HUES64 (cell line): Measurements from ENCODE around the gene LMBR1L.
A peak's percentile ranks its signal among the peaks of the same experiment; 100 is the strongest.
"Not testable (repeated sequence)": the region's sequence is repeated elsewhere in the genome, so short reads cannot be mapped to it uniquely, and the experiment has no call there.

Experiments used
- H3K27ac ChIP-seq: 2 replicates; pipeline ENCODE4 v1.7.0; 2013; ENCODE audit warnings: low read depth, low read length, inconsistent platforms
- H3K27me3 ChIP-seq: 2 replicates; pipeline ENCODE4 v1.6.1; 2013; ENCODE audit warnings: mild to moderate bottlenecking, low read length; ENCODE audit not compliant: insufficient read depth
- H3K36me3 ChIP-seq: 2 replicates; pipeline ENCODE4 v1.6.1; 2013; ENCODE audit warnings: mild to moderate bottlenecking, low read length; ENCODE audit not compliant: insufficient read depth
- H3K4me1 ChIP-seq: 2 replicates; pipeline ENCODE4 v1.6.1; 2013; ENCODE audit warnings: mild to moderate bottlenecking, low read length, moderate library complexity; ENCODE audit not compliant: insufficient read depth
- H3K4me3 ChIP-seq: 2 replicates; pipeline ENCODE4 v1.5.1; 2013; ENCODE audit warnings: mild to moderate bottlenecking, low read length, moderate library complexity
- H3K9ac ChIP-seq: 2 replicates; pipeline ENCODE4 v1.6.1; 2013; ENCODE audit warnings: mild to moderate bottlenecking, low read depth, low read length
- H3K9me3 ChIP-seq: 2 replicates; pipeline ENCODE4 v1.6.1; 2013; ENCODE audit warnings: low read depth, low read length; ENCODE audit not compliant: insufficient read depth
- WGBS: fragments of 150-250, 120-280 bp; methylation state at CpG from one replicate; pipeline ENCODE4 v1.1.7; 2013; ENCODE audit warnings: missing lambda C conversion rate; 5-methylcytosine and 5-hydroxymethylcytosine counted together

Gene LMBR1L

DNA sequence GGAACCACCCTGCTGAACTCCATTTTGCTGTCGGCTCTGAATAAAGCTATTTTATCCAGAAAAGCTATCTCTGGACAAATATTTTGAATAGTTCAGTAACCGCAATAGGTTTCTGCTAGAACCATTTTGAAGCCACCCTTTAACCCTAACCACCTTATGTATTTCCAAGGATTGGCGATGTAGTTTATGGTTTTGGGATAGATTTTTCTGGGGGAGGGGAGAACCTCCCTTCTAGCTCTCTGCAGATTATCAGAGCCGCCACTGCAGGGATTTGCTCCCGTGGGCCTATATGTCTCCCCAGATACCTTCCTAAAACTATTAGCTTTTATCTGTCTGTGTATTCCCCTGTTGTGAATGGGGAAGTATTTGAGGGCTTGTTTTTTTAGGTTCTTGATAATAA lies 22.4 kb upstream of the LMBR1L start:
- no peaks in the 10 kb centered on the region for H3K9me3 ChIP-seq
- H3K27ac ChIP-seq, result no peak overlapping the region
- no peak overlapping the region for H3K4me3 ChIP-seq
- H3K4me1 ChIP-seq, result peaks cover 16% of the 10 kb centered on the region
- H3K9ac ChIP-seq, result no peak overlapping the region
- H3K27me3 ChIP-seq, result no peaks in the 10 kb centered on the region
- peaks cover 19% of the 10 kb centered on the region for H3K36me3 ChIP-seq
- 88% methylated on average over 2 of the region's 5 CpGs for WGBS

DNA sequence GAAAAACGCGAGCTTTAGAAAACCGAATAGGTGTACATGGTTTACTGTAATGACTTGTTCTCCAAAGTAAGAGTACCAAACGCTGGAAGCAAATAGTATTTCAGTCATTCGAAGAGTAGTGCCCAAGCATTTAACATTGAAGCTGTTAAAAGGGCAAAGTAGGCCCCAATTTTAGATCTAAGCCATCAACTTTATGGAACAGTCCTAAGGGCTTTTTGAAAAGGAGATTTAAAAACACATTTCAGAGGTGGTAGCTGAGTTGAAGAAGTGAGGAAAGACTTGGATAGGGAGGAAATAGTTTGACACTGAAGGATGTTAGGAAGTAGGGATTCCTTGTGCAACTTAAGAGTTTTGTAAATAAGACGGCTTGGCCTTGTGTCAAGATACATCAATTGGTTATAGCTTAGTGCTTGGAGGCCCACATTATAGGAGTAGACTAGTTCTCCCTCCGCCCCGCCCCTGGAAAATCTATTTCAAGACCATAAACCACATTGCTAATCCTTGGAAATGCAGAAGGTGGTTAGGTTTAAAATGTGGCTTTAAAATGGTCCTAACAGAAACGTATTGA lies 21.3 kb upstream of the LMBR1L start:
- Histone ChIP-seq H3K9me3 (no peaks in the 10 kb centered on the region), H3K36me3 (peaks cover 29% of the 10 kb centered on the region), H3K27me3 (no peaks in the 10 kb centered on the region), H3K9ac (peak overlapping the region; percentile 65), H3K4me3 (peak overlapping the region; percentile 70), H3K27ac (no peak overlapping the region), H3K4me1 (peaks cover 16% of the 10 kb centered on the region)
- 40% methylated on average over 8 of the region's 9 CpGs for WGBS

DNA sequence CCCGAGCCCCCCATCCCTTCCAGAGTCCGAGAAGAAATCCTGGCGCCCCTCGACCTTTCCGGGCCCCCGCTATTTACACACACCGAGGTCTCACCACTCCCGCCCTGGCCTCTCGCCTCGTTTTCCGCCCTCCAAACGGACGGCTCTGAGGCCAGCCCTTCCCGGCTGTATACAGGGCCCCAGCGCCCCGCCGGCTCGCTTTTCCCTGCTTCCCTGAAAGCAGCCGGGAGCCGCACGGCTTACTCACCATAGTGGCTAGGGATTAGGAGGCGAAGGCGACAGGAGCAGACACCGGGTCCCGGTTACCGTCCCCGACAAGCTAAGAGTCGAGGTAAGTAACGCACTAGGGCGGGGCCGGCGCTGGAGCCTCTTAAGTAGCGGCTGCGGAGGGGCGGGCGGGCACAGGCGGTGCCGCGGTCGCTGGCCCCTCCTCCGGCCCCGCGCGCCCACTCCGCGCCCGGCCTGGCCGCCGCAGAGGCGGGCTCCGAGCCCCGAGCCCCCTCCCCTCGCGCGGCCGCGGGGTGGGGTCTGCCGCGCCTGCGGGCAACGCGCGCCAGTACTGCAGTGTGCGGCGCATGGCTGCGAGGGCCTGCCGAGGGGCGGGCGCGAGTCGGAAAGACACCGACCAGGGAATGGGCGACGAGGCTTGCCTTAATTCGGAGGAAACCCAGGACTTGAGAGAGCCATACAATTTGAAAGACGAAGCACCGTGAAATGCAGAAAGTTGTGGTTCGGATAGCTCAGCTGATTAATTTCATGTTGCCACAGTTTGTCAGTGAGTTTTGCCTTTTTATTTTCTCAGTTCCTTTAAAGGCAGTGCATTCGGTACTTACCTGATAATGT lies 20.6 kb upstream of the LMBR1L start, which contains the start of gene TUBA1B:
Gene TUBA1B (minus strand): TSS at position 345 of the 843 bp plus-strand sequence. CDS start 95 bp downstream, at position 250.
- Histone ChIP-seq H3K4me3 (peak within 1 kb of the TSS; percentile 70), H3K27me3 (no peaks in the 10 kb centered on the region), H3K36me3 (peaks cover 33% of the 10 kb centered on the region), H3K4me1 (peaks cover 16% of the 10 kb centered on the region), H3K27ac (peak within 1 kb of the TSS; percentile 99), H3K9me3 (no peaks in the 10 kb centered on the region), H3K9ac (peak within 1 kb of the TSS; percentile 98)
- under 1% methylated on average over 79 of the region's 79 CpGs for WGBS

DNA sequence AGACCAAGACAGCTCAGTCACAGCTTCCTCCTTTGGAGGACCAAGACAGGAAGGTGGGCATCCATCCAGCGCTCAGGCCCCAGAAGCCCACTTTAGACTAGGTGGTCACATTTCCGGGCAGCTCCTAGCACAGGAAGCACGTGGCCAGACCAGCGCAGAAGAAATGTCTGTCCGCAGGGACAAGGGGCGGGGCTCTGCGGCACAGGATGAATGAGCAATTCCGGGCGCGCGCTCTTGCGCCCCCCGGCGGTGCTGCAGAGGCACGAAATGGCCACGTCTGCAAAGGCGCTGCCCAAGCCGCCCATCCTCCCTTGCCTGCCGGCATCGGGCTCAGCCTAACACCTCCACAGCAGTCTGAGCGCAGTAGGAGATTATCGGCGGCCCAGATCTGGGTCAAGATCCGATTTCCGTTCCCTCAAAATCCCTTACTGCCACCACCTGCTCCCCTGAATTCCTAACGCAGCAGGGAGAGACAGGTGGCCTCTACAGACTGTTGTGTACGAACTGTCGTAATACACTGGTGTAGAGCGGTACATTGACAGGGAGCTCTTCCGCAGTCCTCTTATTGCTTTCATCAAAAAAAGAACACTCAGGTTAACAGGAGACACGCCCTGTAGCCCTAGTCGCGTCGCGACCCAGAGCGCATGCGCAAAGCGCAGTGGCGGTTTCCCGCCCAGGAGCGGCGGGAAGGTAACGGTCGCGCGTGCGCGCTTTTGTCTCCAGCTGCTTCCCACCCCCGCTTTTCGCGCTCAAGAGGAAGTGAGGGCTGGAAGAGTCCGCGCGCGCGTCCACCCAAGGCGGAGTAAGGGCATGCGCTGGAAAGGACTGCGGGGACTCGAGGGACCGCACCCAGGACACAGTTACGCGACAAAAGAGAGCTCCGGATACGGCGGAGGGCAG lies 19.8 kb upstream of the LMBR1L start:
- peak overlapping the region; percentile 70 for H3K4me3 ChIP-seq
- no peaks in the 10 kb centered on the region for H3K9me3 ChIP-seq
- no peaks in the 10 kb centered on the region for H3K27me3 ChIP-seq
- peaks cover 33% of the 10 kb centered on the region for H3K36me3 ChIP-seq
- H3K9ac ChIP-seq, result peak overlapping the region; percentile 98
- H3K4me1 ChIP-seq, result peaks cover 16% of the 10 kb centered on the region
- under 1% methylated on average over 66 of the region's 66 CpGs for WGBS
- H3K27ac ChIP-seq, result peak overlapping the region; percentile 99

DNA sequence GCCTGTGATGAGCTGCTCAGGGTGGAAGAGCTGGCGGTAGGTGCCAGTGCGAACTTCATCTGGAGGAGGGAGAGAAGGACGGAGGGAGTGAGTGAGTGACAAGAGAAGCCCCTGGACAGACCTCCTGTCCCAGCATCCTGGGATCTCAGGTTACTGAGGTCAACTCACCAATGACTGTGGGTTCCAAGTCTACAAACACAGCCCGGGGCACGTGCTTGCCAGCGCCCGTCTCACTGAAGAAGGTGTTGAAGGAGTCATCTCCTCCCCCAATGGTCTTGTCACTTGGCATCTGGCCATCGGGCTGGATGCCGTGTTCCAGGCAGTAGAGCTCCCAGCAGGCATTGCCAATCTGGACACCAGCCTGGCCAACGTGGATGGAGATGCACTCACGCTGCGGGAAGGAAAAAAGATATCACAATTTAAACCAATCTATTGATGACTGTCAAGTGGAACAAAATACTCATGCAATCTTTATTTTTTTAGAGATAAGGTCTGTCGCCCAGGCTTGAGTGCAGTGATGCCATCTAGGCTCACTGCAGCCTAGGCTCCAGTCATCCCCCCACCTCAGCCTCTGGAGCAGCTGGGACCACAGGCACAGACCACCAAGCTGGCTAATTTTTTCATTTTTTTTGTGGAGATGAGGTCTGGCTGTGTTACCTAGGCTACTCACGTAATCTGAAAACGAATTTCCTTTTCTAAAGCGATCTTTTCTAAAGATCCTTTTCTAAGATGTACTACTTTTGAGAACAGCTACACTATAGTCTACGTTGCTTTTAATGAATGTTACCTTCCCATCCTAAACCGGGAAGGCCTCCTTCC lies 18.9 kb upstream of the LMBR1L start:
- H3K4me1 ChIP-seq, result peaks cover 16% of the 10 kb centered on the region
- peak overlapping the region; percentile 98 for H3K9ac ChIP-seq

DNA sequence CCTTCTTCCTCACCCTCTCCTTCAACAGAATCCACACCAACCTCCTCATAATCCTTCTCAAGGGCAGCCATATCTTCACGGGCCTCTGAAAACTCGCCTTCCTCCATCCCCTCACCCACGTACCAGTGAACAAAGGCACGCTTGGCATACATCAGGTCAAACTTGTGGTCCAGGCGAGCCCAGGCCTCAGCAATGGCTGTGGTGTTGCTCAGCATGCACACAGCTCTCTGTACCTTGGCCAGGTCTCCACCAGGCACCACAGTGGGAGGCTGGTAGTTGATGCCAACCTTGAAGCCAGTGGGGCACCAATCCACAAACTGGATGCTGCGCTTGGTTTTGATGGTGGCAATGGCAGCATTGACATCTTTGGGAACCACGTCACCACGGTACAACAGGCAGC lies 17.3 kb upstream of the LMBR1L start:
- not testable (repeated sequence) for H3K9ac ChIP-seq, H3K27me3 ChIP-seq, H3K4me3 ChIP-seq, H3K9me3 ChIP-seq, H3K27ac ChIP-seq
- WGBS, result 89% methylated on average over 1 of the region's 8 CpGs
- peaks cover 16% of the 10 kb centered on the region for H3K4me1 ChIP-seq
- H3K36me3 ChIP-seq, result peaks cover 33% of the 10 kb centered on the region

More for the DNA sequence above, 18.9 kb upstream of the LMBR1L start:
- 81% methylated on average over 17 of the region's 18 CpGs for WGBS
- Histone ChIP-seq H3K36me3 (peaks cover 33% of the 10 kb centered on the region), H3K27ac (peak overlapping the region; percentile 99), H3K4me3 (peak overlapping the region; percentile 70), H3K9me3 (no peaks in the 10 kb centered on the region), H3K27me3 (no peaks in the 10 kb centered on the region)

DNA sequence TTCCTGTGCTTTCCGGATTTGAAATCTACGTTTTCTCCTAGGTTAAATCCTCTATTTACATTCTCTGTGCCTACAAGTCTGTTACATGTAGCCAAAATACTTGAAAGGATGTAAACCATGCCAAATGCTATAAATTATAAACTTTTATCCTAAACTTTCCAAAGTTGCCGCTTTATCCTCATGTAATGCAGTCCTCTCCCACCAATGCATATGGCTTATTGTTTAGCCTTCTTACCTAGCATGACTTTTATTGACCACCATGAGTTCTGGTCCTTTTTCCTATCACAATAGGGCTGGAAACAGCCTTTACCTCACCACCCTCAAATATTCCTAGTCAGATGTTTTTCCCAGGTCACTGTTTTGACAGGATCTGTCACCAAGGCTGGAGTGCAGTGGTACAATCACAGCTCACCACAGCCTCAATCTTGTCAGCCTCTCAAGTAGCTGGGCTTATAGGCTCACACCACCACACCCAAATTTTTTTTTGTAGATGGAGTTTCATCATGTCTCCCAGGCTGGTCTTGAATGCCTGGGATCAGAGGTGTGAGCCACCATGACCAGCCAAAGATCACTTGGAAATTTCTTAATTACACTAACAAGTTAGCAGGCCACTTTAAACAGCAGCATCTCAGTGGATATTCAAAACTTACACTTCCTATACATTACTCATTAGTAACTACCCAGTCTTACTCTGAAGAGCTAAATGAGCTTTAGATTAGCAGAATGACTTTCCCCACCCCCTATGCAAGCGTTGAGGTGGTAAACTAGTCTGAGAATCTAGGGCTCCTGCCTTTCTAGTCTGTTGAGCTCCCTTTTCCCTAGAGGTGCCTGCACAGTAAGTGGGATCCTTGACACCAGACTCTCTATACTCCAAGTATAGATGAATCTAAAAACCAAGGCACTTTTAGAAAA lies 16.5 kb upstream of the LMBR1L start:
- no peaks in the 10 kb centered on the region for H3K27me3 ChIP-seq
- H3K27ac ChIP-seq, result no peak overlapping the region; the same call in 1 of the 2 replicates
- H3K9ac ChIP-seq, result no peak overlapping the region
- WGBS, result 92% methylated on average over 4 of the region's 4 CpGs
- no peaks in the 10 kb centered on the region for H3K9me3 ChIP-seq
- H3K36me3 ChIP-seq, result peaks cover 33% of the 10 kb centered on the region
- H3K4me1 ChIP-seq, result peaks cover 10% of the 10 kb centered on the region
- H3K4me3 ChIP-seq, result no peak overlapping the region

DNA sequence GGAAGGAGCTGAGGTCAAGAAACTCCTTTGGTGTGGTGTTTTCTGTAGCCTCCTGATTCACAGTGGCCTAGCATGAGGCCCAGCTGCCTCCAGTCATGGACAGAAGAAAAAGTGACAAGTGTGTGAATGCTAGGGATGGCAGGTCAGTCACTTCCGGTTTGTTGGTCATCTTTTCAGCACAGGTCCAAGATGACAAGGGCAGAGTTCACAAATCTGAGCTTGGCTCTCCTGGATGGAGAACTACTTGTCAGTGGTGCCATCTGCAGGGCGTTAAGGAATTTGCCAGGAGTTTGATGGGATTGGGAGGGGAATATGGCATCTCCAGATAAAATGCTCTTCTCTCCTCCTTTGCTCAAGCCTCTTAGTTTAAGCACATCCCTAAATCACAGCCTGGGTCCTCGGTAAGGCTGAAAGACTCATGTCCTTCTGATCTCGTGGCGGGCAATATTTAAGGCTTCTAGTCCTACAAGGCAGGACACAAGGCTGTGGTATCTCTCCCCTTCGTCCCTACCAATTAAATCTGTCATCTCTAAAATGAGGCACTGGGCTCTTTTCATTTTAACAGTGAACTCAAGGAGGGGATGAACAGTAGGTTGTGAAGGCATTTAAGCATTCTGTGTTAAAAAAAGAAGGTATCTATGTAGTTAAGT lies 10.5 kb upstream of the LMBR1L start:
- no peaks in the 10 kb centered on the region for H3K36me3 ChIP-seq
- H3K9ac ChIP-seq, result no peak overlapping the region
- WGBS, result 37% methylated on average over 6 of the region's 6 CpGs
- no peaks in the 10 kb centered on the region for H3K9me3 ChIP-seq
- no peaks in the 10 kb centered on the region for H3K27me3 ChIP-seq
- no peak overlapping the region for H3K4me3 ChIP-seq
- no peaks in the 10 kb centered on the region for H3K4me1 ChIP-seq
- H3K27ac ChIP-seq, result no peak overlapping the region

DNA sequence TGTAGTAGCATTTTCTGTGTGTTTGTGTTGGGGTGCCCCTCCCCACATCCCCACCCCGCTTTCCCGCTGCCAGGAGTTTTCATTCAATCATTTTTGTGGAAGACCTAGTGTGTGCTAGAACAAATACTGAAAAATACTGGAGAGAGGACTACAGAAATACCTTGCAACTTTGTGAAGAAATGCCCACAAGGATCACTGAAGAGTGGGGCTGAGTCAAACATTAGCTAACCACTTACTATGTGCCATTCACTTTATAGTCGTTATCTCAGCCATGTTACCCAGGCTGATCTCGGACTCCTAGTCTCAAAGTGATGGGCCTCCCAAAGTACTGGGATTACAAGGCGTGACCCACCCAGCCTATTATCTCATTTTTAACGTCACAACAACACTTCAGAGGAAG lies 559 bp upstream of the LMBR1L start:
- Histone ChIP-seq H3K27me3 (no peaks in the 10 kb centered on the region), H3K4me1 (0 out of 2 replicates have a peak, but pooled peaks cover 7% of the 10 kb centered on the region), H3K9me3 (no peaks in the 10 kb centered on the region), H3K27ac (no peak overlapping the region), H3K4me3 (peak overlapping the region; percentile 92), H3K9ac (no peak overlapping the region), H3K36me3 (peaks cover 4% of the 10 kb centered on the region; the same call in 1 of the 2 replicates)
- 66% methylated on average over 3 of the region's 6 CpGs for WGBS
